Heart left ventricle (tissue), 16 donors: Measurements from ENCODE around the gene ELFN1. TPM values are rescaled to one million over a fixed set of nuclear protein-coding genes. Genes with fewer than 3 reads are reported as not detected.

Source experiments
- ATAC-seq, 4 donors: fragments of 200-7000 bp; cut with Tn5 transposase; one replicate each; pipeline ENCODE4 v1.9.1; 2020 to 2022; ENCODE audit warnings: moderate library complexity in 4 of 4, mild to moderate bottlenecking in 3 of 4, moderate number of reproducible peaks in 1 of 4
- DNase-seq, 5 donors: peaks; one replicate each; pipeline ENCODE4 v3.0.0-alpha.2; 2020
- H3K27ac ChIP-seq, 12 donors: fragments of 200-600 bp; sonication (generic) in 4 of 12; one replicate each; pipeline versions ENCODE4 v1.5.0 to v1.8.0; 2016 to 2022; ENCODE audit warnings: mild to moderate bottlenecking in 2 of 12
- H3K27me3 ChIP-seq, 9 donors: fragments of 200-600 bp; sonication (generic) in 2 of 9; one replicate each; pipeline versions ENCODE4 v1.5.1 to v1.8.0; 2016 to 2022; ENCODE audit warnings: mild to moderate bottlenecking in 3 of 9
- H3K36me3 ChIP-seq, 9 donors: fragments of 200-600 bp; sonication (generic) in 2 of 9; one replicate each; pipeline versions ENCODE4 v1.5.0 to v1.8.0; 2018 to 2022; ENCODE audit warnings: mild to moderate bottlenecking in 2 of 9
- H3K4me1 ChIP-seq, 12 donors: fragments of 200-600 bp; sonication (generic) in 4 of 12; one replicate each; pipeline versions ENCODE4 v1.5.0 to v1.8.0; 2016 to 2022; ENCODE audit warnings: mild to moderate bottlenecking in 3 of 12
- H3K4me3 ChIP-seq, 12 donors: fragments of 200-600 bp; sonication (generic) in 4 of 12; one replicate each; pipeline versions ENCODE4 v1.5.0 to v1.8.0; 2017 to 2022; ENCODE audit warnings: mild to moderate bottlenecking in 9 of 12, moderate library complexity in 4 of 12
- H3K9me3 ChIP-seq, 12 donors: fragments of 200-600 bp; sonication (generic) in 4 of 12; one replicate each; pipeline versions ENCODE4 v1.5.0 to v1.8.0; 2016 to 2022; ENCODE audit warnings: mild to moderate bottlenecking in 1 of 12
- CTCF ChIP-seq, 12 donors: fragments of 200-600 bp; sonication (generic) in 4 of 12; IDR thresholded peaks; one replicate each; pipeline versions ENCODE4 v1.5.0 to v1.8.0; 2018 to 2022; ENCODE audit warnings: antibody characterized with exemption in 12 of 12, mild to moderate bottlenecking in 5 of 12
- POLR2A ChIP-seq, 2 donors: fragments of 450-650 bp; IDR thresholded peaks; one replicate each; pipeline ENCODE4 v1.6.1; 2017; ENCODE audit warnings: antibody characterized with exemption in 2 of 2, mild to moderate bottlenecking in 2 of 2, moderate library complexity in 2 of 2
- WGBS, 4 donors: extraction: QIAGEN DNeasy Blood & Tissue Kit in 2 of 4; methylation state at CpG; one replicate each; pipeline versions ENCODE4 v1.1.5 to v1.1.7; 2013 to 2018; 5-methylcytosine and 5-hydroxymethylcytosine counted together
- intact Hi-C, 10 donors: fragments of 100-400 bp; cut with DNase I; formaldehyde crosslinking; loops; one replicate each; pipeline versions ENCODE4 v1.11.1 to v1.14.2; 2022
- polyA plus RNA-seq, 2 donors: library from polyadenylated mRNA; stranded (reverse); fragments of 200-250 nt; gene quantifications; one replicate each; pipeline ENCODE4 v1.2.3, GENCODE V29; 2013
- total RNA-seq, 9 donors: library from RNA; depleted of rRNA in 2 of 9; stranded (reverse); fragments of >200 nt in 2 of 9; fragmentation: NEBNext Ultra II Directional in 3 of 9; extraction: Animal tissue kit (Norgen Biotek cat#: 25700) in 3 of 9; gene quantifications; one replicate each; pipeline versions ENCODE4 v1.1.0 to v1.2.4, GENCODE V29; 2016 to 2023
- donor health status: ischemic (EF 13 %, LVEDD 7.1; RV severe dilation, severe dysfunction).
- donor health status: healthy with polysubstance abuse.
- donor health status: DM: no; HTN: yes; CAD: no.
- donor health status: DM: no; HTN: no; CAD: no.
- donor health status: ischemic (EF 25% LVEDD 6.9; RV normal size, moderate dysfunction).
- donor health status: ischemic (EF 25% LVEDD 5.7; RV mildly dilated, moderate dysfunction).
- donor health status: healthy.
- donor health status: DM: yes; HTN: yes; CAD: no.
- donor health status: ischemic (EF 35%, LVEDD 5.7; RV mildly dilated, moderate dysfunction).
- donor health status: nonischemic (EF 11% LVEDD 7.7; RV severe dilation, severe dysfunction).
- donor health status: DM: yes; HTN: yes; CAD: no.
- donor health status: PGD.
- donor health status: ischemic (EF 29% LVEDD 5.4; RV normal size, mild dysfunction).
- donor health status: nonischemic (EF 23%, LVEDD 6.1; RV moderate dilation, normal function).

The ELFN1 gene
- total and polyA plus RNA-seq, 11 donors, result 2.6 to 18.6 (median 6.6) TPM

- WGBS, 4 donors, result 0 to 3% (median 1%) methylated on average over 9 to 58 of the region's 58 CpGs
- Histone ChIP-seq H3K4me1 (peaks cover 0 to 71% (median 41%) of the 10 kb centered on the region in 12 donors), H3K4me3 (peak overlapping the region; percentile 49 to 86 (median 68)), H3K9me3 (peaks cover 0 to 3% (median 0%) of the 10 kb centered on the region in 12 donors), H3K27me3 (peaks cover 6 to 89% (median 19%) of the 10 kb centered on the region in 9 donors), H3K36me3 (no peaks in the 10 kb centered on the region), H3K27ac (peak overlapping the region; percentile 24 to 85 (median 74))
- peak in 2 of 5 donors; percentile 20 to 59 for DNase-seq
- no peak for TF ChIP-seq POLR2A (IDR thresholded peaks at IDR 0.05)
- TF ChIP-seq CTCF (IDR thresholded peaks at IDR 0.05), result no peak
- intact Hi-C loops, result loop anchor here in 9 of 10 donors (2.0 to 10.0 kb wide), 7 partner anchors 54 to 678 kb away; partner anchors contain the start of gene PSMG3 (in 2 of the 9)
- ATAC-seq, result peak in 2 of 4 donors; percentile 1 to 2
Observed at GRCh38 chr7:1666317-1666822, 3.7 kb upstream of the ELFN1 start.

GRCh38 chr7:1666823-1667565 lies 3.1 kb upstream of the ELFN1 start:
- peak in 3 of 4 donors; percentile 28 to 55 (median 43) for ATAC-seq
- peak overlapping the region in 11 of 12 donors; percentile 24 to 85 (median 78) for H3K27ac ChIP-seq
- peak in 3 of 5 donors; percentile 35 to 64 (median 62) for DNase-seq
- WGBS, 4 donors, result 0 to 1% (median 1%) methylated on average over 33 to 70 of the region's 70 CpGs
- H3K36me3 ChIP-seq, result no peaks in the 10 kb centered on the region
- H3K4me3 ChIP-seq, result peak overlapping the region; percentile 49 to 86 (median 68)
- intact Hi-C loops, result loop anchor here in 9 of 10 donors (2.0 to 10.0 kb wide), 7 partner anchors 54 to 678 kb away; partner anchors contain the start of gene PSMG3 (in 2 of the 9)
- H3K4me1 ChIP-seq, result peaks cover 0 to 71% (median 41%) of the 10 kb centered on the region in 12 donors
- H3K9me3 ChIP-seq, result no peaks in the 10 kb centered on the region
- no peak for TF ChIP-seq CTCF (IDR thresholded peaks at IDR 0.05)
- TF ChIP-seq POLR2A (IDR thresholded peaks at IDR 0.05), result no peak
- peaks cover 6 to 93% (median 24%) of the 10 kb centered on the region in 9 donors for H3K27me3 ChIP-seq

GRCh38 chr7:1667566-1668395 lies 2.3 kb upstream of the ELFN1 start:
- peak overlapping the region; percentile 49 to 86 (median 68) for H3K4me3 ChIP-seq
- WGBS, 4 donors, result 18 to 42% (median 27%) methylated on average over 14 to 77 of the region's 77 CpGs
- DNase-seq, result peak in 3 of 5 donors; percentile 25 to 68 (median 43)
- H3K4me1 ChIP-seq, result peaks cover 0 to 71% (median 41%) of the 10 kb centered on the region in 12 donors
- H3K9me3 ChIP-seq, result no peaks in the 10 kb centered on the region
- H3K36me3 ChIP-seq, result no peaks in the 10 kb centered on the region
- TF ChIP-seq POLR2A (IDR thresholded peaks at IDR 0.05) (no peak), CTCF (IDR thresholded peaks at IDR 0.05) (no peak)
- intact Hi-C loops, result loop anchor here in 9 of 10 donors (2.0 to 10.0 kb wide), 7 partner anchors 53 to 677 kb away; partner anchors contain the start of gene PSMG3 (in 2 of the 9)
- ATAC-seq, result peak in 1 of 4 donors; percentile 10
- peak overlapping the region in 11 of 12 donors; percentile 24 to 85 (median 78) for H3K27ac ChIP-seq
- H3K27me3 ChIP-seq, result peaks cover 6 to 89% (median 24%) of the 10 kb centered on the region in 9 donors
